Omental fat pad (tissue), 4 donors: ENCODE data around the gene STX5. TPM values are rescaled to one million over a fixed set of nuclear protein-coding genes. Genes with fewer than 3 reads are reported as not detected.
A peak's percentile ranks its signal among the peaks of the same experiment; 100 is the strongest.
"Not testable (repeated sequence)": the region's sequence is repeated elsewhere in the genome, so short reads cannot be mapped to it uniquely, and the experiment has no call there.

Experiments used
- ATAC-seq: fragments of 150-250 bp; one replicate; pipeline ENCODE4 v1.9.1; 2016; ENCODE audit warnings: mild to moderate bottlenecking, moderate library complexity; ENCODE audit not compliant: low FRiP score
- DNase-seq: peaks from one replicate; pipeline ENCODE4 v3.0.0-alpha.2; 2019; ENCODE audit warnings: low spot score
- total RNA-seq, 4 donors: library from RNA; depleted of rRNA; stranded (reverse); fragments of >200 nt; gene quantifications; one replicate each; pipeline ENCODE4 v1.1.0, GENCODE V29; 2016
- TF ChIP-seq, protein P1 (sequence below), 3 donors: fragments of 450-650 bp; IDR thresholded peaks; one replicate each; pipeline ENCODE4 v1.5.1; 2016 to 2017; ENCODE audit warnings: antibody characterized with exemption in 3 of 3, mild to moderate bottlenecking in 3 of 3, moderate library complexity in 2 of 3

STX5 gene
- total RNA-seq, 4 donors from 2014 or later = 32.2 to 43.1 (median 37.4) TPM

DNA sequence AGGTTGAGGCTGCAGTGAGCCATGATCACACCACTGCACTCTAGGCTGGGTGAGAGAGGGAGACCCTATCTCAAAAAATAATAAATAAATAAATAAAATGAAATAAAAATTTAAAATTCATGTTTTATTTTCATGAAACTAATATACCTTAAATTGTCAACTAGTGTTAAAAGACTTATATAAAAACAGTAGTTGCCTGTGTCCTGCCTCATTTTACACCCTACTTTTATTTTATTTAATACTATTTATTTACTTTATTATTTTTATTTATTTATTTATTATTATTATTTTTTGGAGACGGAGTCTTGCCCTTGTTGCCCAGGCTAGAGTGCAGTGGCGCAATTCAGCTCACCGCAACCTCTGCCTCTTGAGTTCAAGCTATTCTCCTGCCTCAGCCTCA lies 12.3 kb upstream of the STX5 start:
- ATAC-seq (no peak), DNase-seq (no peak)
- TF ChIP-seq, protein P1, sequence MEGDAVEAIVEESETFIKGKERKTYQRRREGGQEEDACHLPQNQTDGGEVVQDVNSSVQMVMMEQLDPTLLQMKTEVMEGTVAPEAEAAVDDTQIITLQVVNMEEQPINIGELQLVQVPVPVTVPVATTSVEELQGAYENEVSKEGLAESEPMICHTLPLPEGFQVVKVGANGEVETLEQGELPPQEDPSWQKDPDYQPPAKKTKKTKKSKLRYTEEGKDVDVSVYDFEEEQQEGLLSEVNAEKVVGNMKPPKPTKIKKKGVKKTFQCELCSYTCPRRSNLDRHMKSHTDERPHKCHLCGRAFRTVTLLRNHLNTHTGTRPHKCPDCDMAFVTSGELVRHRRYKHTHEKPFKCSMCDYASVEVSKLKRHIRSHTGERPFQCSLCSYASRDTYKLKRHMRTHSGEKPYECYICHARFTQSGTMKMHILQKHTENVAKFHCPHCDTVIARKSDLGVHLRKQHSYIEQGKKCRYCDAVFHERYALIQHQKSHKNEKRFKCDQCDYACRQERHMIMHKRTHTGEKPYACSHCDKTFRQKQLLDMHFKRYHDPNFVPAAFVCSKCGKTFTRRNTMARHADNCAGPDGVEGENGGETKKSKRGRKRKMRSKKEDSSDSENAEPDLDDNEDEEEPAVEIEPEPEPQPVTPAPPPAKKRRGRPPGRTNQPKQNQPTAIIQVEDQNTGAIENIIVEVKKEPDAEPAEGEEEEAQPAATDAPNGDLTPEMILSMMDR (IDR thresholded peaks at IDR 0.05) = no peak

DNA sequence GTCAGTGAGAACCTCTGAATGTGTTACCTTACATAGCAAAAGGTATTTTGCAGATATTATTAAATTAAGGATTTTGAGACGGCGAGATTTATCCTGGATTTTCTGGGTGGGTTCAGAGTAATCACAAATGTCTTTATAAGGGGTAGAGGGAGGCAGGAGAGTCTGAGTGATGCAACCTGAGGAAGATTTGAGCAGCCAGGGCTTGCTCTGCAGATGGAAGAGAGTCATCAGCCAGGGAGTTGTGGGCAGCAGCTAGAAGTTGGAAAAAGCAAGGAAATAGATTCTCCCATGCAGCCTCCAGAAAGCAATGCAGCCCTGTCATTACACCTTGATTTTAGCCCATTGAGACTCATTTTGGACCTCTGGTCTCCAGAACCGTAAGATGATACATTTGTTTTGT lies 11.6 kb upstream of the STX5 start:
- DNase-seq (no peak), ATAC-seq (no peak)
- TF ChIP-seq, protein P1 (IDR thresholded peaks at IDR 0.05) = no peak

DNA sequence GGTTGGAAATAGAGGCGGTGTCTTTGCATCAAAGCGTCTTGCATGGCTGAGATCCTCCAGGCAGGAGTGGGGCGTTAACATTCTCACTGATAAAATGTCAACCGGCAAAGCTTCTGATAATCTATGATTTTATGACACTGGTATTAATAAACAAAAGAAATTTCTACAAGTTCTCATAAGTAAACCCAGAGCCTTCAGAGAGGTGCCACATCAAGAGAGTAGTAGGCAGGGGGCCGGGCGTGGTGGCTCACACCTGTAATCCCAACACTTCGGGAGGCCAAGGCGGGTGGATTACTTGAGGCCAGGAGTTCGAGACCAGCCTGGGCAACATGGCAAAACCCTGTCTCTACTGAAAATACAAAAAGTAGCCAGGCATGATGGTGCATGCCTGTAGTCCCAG lies 11.0 kb upstream of the STX5 start:
- ATAC-seq, DNase-seq: not testable (repeated sequence)

DNA sequence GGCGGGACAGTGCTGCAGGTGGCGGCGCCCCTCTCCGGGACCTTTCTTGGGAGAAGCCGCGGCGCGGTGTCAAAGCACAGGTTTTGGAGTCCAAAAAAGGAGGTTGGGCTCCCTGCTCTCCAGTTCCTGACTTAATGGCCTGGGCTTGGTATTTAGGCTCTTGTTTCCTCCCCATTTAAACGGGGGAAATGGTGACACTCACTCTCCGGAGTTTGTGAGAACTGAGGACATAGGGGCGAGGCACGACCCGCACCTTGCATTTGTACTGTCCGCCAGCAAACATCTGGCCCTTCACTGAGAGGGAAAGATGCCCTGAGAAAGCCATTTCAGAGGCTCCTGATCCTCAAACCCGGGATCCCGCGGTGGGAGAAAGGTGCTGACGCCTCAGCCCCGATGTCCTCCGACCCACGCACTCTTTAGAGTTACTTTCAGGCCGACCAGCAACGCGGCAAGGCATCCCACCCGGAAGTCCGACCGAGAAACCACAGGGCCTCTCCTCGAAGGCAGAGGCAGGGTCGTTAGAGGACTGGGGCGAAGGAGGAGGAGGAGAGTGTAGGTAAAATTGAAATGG lies 10.4 kb upstream of the STX5 start:
- ATAC-seq (no peak), DNase-seq (no peak)
- TF ChIP-seq, protein P1 (IDR thresholded peaks at IDR 0.05) = no peak

DNA sequence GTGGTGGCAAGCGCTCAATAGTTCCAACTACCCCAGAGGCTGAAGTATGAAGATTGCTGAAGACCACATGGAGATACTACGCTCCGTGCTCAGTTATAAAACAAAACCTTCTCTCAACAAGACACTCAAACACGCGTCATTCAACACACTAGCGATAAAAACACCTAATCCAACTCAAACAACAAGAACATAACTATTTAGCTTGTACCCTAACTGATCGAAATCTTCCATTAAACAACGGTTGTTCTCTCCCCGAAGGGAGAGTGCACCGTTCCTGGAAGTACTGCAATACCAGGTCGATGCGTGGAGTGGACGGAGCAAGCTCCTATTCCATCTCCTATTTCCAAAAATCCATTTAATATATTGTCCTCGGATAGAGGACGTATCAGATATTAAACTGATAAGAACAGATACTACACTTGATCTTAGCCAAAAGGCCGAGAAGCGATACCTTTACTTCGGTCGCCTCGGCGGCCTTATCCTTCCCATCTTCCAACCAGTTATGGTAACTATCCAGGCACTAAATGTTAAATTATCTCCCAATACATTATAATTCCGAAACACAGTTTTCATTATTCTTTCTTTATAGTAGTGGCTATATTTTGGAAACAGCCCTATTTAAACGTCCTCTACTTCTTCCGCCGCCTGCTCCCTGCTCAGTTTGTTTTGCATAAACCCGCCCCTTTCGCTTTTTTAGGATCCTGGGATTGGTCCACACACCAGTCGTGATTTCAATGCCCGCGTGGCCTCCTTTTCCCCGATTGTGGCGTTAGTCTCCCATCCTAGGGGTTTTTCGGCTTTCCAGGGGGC lies 9.7 kb upstream of the STX5 start:
- peak; percentile 78 for ATAC-seq
- TF ChIP-seq, protein P1 (IDR thresholded peaks at IDR 0.05) = no peak
- peak; percentile 60 for DNase-seq

DNA sequence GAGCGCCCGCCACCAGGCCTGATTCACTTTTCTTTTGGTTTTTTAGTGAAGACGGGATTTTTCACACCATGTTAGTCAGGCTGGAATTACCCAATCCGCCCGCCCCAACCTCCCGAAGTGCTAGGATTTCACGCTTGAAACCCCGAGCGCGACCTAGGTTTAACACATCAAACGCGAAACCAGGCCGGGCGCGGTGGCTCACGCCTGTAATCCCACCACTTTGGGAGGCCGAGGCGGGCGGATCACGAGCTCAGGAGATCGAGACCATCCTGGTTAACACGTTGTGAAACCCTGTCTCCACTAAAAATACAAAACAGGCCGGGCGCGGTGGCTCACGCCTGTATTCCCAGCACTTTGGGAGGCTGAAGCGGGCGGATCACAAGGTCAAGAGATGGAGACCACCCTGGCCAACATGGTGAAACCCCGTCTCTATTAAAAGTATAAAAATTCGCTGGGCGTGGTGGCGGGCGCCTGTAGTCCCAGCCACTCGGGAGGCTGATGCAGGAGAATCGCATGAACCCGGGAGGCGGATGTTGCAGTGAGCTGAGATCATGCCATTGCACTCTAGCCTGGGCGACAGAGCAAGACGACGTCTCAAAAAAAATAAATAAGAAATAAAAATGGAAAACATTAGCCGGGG lies 9.0 kb upstream of the STX5 start:
- ATAC-seq (peak; percentile 32), DNase-seq (peak; percentile 66)

DNA sequence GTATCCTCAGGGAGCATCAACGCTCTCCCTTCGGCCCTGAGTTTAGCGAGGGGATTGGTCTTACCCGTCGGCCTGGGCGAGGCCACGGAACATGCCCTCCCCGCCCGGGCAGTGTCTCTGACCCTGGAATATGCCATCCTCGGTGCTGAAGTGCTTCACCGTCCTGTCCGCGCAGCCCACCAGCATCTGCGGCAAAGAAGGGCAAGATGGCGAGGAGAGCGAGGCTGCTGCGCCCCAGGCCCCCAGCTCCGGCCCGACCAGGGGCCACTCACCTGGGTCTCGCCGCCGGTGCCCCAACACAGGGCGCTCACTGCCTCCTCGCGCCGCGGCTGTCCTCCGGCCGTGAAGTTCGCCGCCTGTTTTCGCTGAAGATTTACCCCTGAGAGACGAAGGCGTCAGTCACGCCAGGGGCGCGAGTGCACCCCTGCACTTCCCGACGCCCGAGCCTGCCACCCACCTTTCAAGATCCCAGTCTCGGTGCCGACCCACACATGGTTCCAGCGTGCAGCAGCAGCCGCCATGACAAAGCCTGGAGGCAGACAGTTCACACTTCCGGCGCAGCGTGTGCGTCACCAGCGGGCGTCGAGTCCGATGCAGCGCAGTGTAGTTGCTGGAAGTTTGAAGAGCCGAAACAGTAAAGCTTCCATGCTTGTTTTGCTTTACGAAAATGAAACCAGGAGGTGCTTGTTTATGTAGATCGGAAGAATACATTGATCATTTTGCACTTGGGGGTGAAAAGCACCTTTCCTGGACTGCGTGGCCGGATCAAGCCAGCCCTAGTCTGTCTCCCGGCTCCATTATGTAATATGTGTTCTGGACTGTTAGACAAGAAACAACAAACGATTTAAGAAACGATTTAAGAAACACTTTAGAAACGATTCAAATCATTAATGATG lies 7.4 kb upstream of the STX5 start, which contains the start of gene WDR74:
TSS of gene WDR74 (minus strand) at position 541 of the 896 bp plus-strand sequence. CDS start at position 521, 20 bp downstream.
- TF ChIP-seq, protein P1 (IDR thresholded peaks at IDR 0.05) = no peak
- DNase-seq (peak; percentile 73), ATAC-seq (peak; percentile 46)
